ENCODE measurements around the gene METTL18. TPM values are rescaled to one million over a fixed set of nuclear protein-coding genes. Genes with fewer than 3 reads are reported as not detected.

The METTL18 gene
- total RNA-seq, 1 donor from 2014 or later, result 7.0 TPM

GRCh38 chr1:169782596-169782995 is 12.1 kb downstream of the METTL18 start:
- no peak overlapping the region for H3K27ac Mint-ChIP-seq (ENCODE audit: unreplicated experiment)
- H3K4me3 Mint-ChIP-seq (ENCODE audit: unreplicated experiment), result no peak overlapping the region
- no peak for TF ChIP-seq CTCF (IDR thresholded peaks at IDR 0.05; ENCODE audit: unreplicated experiment)

DNA sequence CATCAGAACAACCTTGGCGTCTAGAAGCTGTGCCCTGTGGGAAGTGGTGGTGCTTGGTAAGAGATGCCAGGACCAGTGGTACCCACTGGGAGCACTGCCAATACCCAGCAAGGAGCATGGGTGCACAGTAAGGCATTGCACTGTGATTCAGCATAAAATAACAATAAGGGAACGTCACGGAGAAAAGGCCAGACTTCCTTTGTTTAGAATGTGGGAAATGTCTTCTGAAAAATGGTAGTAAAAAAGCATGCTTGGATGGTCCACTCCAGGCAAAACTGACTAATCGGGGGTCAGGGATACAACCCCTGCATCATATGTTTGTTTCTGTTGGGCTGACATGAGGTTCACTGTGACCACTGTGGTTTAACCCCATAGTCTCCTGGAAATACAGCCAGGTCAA is 14.7 kb downstream of the METTL18 start:
- DNase-seq (ENCODE audit: low spot score), result no peak
- no peaks in the 10 kb centered on the region for H3K4me1 Mint-ChIP-seq (ENCODE audit: unreplicated experiment)
- peaks cover 2% of the 10 kb centered on the region for H3K27me3 Mint-ChIP-seq (ENCODE audit: unreplicated experiment)
- no peaks in the 10 kb centered on the region for H3K9me3 Mint-ChIP-seq (ENCODE audit: unreplicated experiment)
- H3K27ac Mint-ChIP-seq (ENCODE audit: unreplicated experiment), result no peak overlapping the region
- H3K36me3 Mint-ChIP-seq (ENCODE audit: low read depth, unreplicated experiment), result no peaks in the 10 kb centered on the region
- TF ChIP-seq CTCF (IDR thresholded peaks at IDR 0.05; ENCODE audit: unreplicated experiment), result no peak
- no peak overlapping the region for H3K4me3 Mint-ChIP-seq (ENCODE audit: unreplicated experiment)

More at GRCh38 chr1:169782596-169782995, 12.1 kb downstream of the METTL18 start:
- Mint-ChIP-seq H3K27me3 (ENCODE audit: unreplicated experiment) (peaks cover 2% of the 10 kb centered on the region), H3K4me1 (ENCODE audit: unreplicated experiment) (no peaks in the 10 kb centered on the region), H3K9me3 (ENCODE audit: unreplicated experiment) (no peaks in the 10 kb centered on the region), H3K36me3 (ENCODE audit: low read depth, unreplicated experiment) (no peaks in the 10 kb centered on the region)
- DNase-seq (ENCODE audit: low spot score), result no peak

DNA sequence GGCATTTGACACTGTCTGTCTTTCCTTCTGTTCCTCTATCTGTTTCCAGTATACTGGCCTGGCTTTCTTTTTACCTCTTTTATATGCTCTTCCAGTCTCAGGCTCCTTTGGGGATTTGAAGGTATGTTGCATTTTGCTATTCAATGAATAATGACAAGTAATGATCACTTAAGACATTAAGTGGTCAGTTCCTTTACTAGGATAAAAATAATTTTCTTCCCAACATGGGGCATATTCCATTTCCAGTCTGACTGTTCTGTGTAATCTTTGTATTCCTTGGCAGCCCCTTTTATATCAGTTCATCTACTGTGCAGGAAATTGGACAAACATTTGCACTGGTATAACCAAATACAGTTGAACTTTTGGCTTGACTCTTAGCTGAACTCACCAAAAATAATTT is 15.6 kb downstream of the METTL18 start:
- Mint-ChIP-seq H3K4me3 (ENCODE audit: unreplicated experiment) (no peak overlapping the region), H3K9me3 (ENCODE audit: unreplicated experiment) (no peaks in the 10 kb centered on the region), H3K4me1 (ENCODE audit: unreplicated experiment) (no peaks in the 10 kb centered on the region), H3K27ac (ENCODE audit: unreplicated experiment) (no peak overlapping the region), H3K27me3 (ENCODE audit: unreplicated experiment) (peaks cover 2% of the 10 kb centered on the region), H3K36me3 (ENCODE audit: low read depth, unreplicated experiment) (no peaks in the 10 kb centered on the region)
- no peak for TF ChIP-seq CTCF (IDR thresholded peaks at IDR 0.05; ENCODE audit: unreplicated experiment)
- DNase-seq (ENCODE audit: low spot score), result no peak

GRCh38 chr1:169776440-169776839 is 18.3 kb downstream of the METTL18 start:
- TF ChIP-seq CTCF (IDR thresholded peaks at IDR 0.05; ENCODE audit: unreplicated experiment), result no peak
- Mint-ChIP-seq H3K4me3 (ENCODE audit: unreplicated experiment) (no peak overlapping the region), H3K4me1 (ENCODE audit: unreplicated experiment) (no peaks in the 10 kb centered on the region), H3K36me3 (ENCODE audit: low read depth, unreplicated experiment) (no peaks in the 10 kb centered on the region), H3K27me3 (ENCODE audit: unreplicated experiment) (peaks cover 2% of the 10 kb centered on the region), H3K27ac (ENCODE audit: unreplicated experiment) (no peak overlapping the region), H3K9me3 (ENCODE audit: unreplicated experiment) (no peaks in the 10 kb centered on the region)
- no peak for DNase-seq (ENCODE audit: low spot score)

- H3K9me3 Mint-ChIP-seq (ENCODE audit: unreplicated experiment), result no peaks in the 10 kb centered on the region
- peaks cover 3% of the 10 kb centered on the region for H3K27me3 Mint-ChIP-seq (ENCODE audit: unreplicated experiment)
- TF ChIP-seq CTCF (IDR thresholded peaks at IDR 0.05; ENCODE audit: unreplicated experiment), result no peak
- H3K27ac Mint-ChIP-seq (ENCODE audit: unreplicated experiment), result no peak overlapping the region
- no peak overlapping the region for H3K4me3 Mint-ChIP-seq (ENCODE audit: unreplicated experiment)
- DNase-seq (ENCODE audit: low spot score), result no peak
- H3K36me3 Mint-ChIP-seq (ENCODE audit: low read depth, unreplicated experiment), result no peaks in the 10 kb centered on the region
- H3K4me1 Mint-ChIP-seq (ENCODE audit: unreplicated experiment), result peaks cover 13% of the 10 kb centered on the region
Observed at GRCh38 chr1:169768161-169768560, 26.5 kb downstream of the METTL18 start.

All from endothelial cell (in vitro differentiated cells).